ENCODE measurements around the gene KRT86.

Gene KRT86

DNA sequence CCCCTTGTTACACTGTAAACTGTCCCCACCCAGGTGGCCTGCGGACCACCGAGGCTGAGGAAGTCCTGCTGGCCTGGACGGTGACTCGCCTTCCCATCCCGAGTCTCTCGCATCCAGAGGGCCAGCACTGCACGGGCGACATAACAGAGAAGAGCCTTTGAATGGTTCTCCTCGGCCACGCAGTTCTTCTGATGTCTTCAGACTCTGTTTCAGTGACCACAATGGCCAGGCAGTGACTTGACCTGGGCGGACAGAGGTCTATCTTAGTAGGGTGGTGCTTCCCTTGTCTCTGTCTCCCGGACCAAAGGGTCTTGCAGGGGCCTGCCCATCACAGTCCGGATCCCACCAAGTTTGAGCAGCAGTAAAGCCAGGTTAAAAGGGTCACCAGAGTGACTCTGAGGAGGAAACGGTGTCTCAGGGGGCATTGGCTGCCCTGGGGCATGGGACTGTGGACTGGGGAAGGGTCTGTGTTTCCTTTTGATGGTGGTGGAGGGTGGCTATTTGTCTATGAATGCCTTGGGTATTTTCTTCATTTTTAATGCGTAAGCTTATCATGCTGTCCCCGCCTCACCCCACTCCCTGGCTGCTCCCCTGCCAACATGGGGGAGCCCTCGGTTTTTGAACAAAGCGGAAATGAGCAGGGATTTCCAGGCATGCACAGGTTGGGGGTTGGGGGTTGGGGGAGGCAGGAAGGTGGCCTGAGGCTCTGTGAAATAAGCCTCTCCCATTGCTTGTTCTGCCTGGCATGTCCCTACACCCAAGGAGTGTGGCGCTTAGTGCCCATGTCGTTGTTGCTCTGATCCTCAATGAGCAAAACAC, 82.5 kb downstream of the KRT86 start:
- no peak for DNase-seq (ENCODE audit: low spot score)
